GM23248 (cell line): ENCODE results near the gene MICOS13. TPM values are rescaled to one million over a fixed set of nuclear protein-coding genes. Genes with fewer than 3 reads are reported as not detected.

Source experiments
- DNase-seq: peaks from one replicate; pipeline ENCODE4 v3.0.0-alpha.2; 2015
- H2AFZ ChIP-seq: fragments of 200-600 bp; sonication (generic); 2 replicates; pipeline ENCODE4 v1.6.1; 2016; ENCODE audit warnings: antibody characterized with exemption
- H3F3A ChIP-seq: fragments of 200-600 bp; sonication (generic); 2 replicates; pipeline ENCODE4 v1.6.1; 2016; ENCODE audit warnings: mild to moderate bottlenecking, antibody characterized with exemption, mixed run types; ENCODE audit not compliant: insufficient read depth
- H3K27ac ChIP-seq: fragments of 200-600 bp; sonication (generic); 2 replicates; pipeline ENCODE4 v1.5.1; 2016; ENCODE audit warnings: mild to moderate bottlenecking
- H3K27me3 ChIP-seq: fragments of 200-600 bp; sonication (generic); replicated peaks from 2 replicates; pipeline ENCODE4 v1.6.1; 2016; ENCODE audit warnings: mild to moderate bottlenecking; ENCODE audit not compliant: insufficient read depth
- H3K36me3 ChIP-seq: fragments of 200-600 bp; sonication (generic); 2 replicates; pipeline ENCODE4 v1.6.1; 2016; ENCODE audit warnings: low read depth, mild to moderate bottlenecking
- H3K4me1 ChIP-seq: fragments of 200-600 bp; sonication (generic); 2 replicates; pipeline ENCODE4 v1.6.1; 2016; ENCODE audit warnings: mild to moderate bottlenecking; ENCODE audit not compliant: insufficient read depth
- H3K4me2 ChIP-seq: fragments of 200-600 bp; sonication (generic); one replicate; pipeline ENCODE4 v1.6.1; 2016; ENCODE audit warnings: mild to moderate bottlenecking; ENCODE audit not compliant: unreplicated experiment
- H3K4me3 ChIP-seq: fragments of 200-600 bp; sonication (generic); 2 replicates; pipeline ENCODE4 v1.5.1; 2016; ENCODE audit warnings: mild to moderate bottlenecking
- H3K79me2 ChIP-seq: fragments of 200-600 bp; sonication (generic); 2 replicates; pipeline ENCODE4 v1.6.1; 2016; ENCODE audit warnings: mild to moderate bottlenecking; ENCODE audit not compliant: insufficient read depth
- H3K9ac ChIP-seq: fragments of 200-600 bp; sonication (generic); 2 replicates; pipeline ENCODE4 v1.6.1; 2016; ENCODE audit warnings: mild to moderate bottlenecking
- H3K9me2 ChIP-seq: fragments of 200-600 bp; sonication (generic); 2 replicates; pipeline ENCODE4 v1.6.1; 2016; ENCODE audit warnings: mixed run types, mild to moderate bottlenecking, moderate library complexity; ENCODE audit not compliant: insufficient read depth
- H3K9me3 ChIP-seq: fragments of 200-600 bp; sonication (generic); one replicate; pipeline ENCODE4 v1.6.1; 2017; ENCODE audit warnings: low read depth
- H4K20me1 ChIP-seq: fragments of 200-600 bp; sonication (generic); 2 replicates; pipeline ENCODE4 v1.6.0; 2016; ENCODE audit not compliant: insufficient read depth
- EZH2 ChIP-seq: fragments of 200-600 bp; sonication (generic); IDR thresholded peaks from 2 replicates; pipeline ENCODE4 v1.6.1; 2018; ENCODE audit warnings: antibody characterized with exemption, mild to moderate bottlenecking; ENCODE audit not compliant: insufficient read depth, poor library complexity, severe bottlenecking
- EZH2phosphoT487 ChIP-seq: fragments of 200-600 bp; sonication (generic); IDR thresholded peaks from 2 replicates; pipeline ENCODE4 v1.6.1; 2018; ENCODE audit warnings: antibody characterized with exemption, moderate library complexity, mild to moderate bottlenecking, low read depth; ENCODE audit not compliant: insufficient read depth
- WGBS, 2 experiments: methylation state at CpG; one replicate each; pipeline ENCODE4 v1.1.6; 2015 to 2017; ENCODE audit warnings: low lambda C conversion rate in 2 of 2, low coverage in 1 of 2; ENCODE audit errors: missing lambda C conversion rate in 2 of 2; 5-methylcytosine and 5-hydroxymethylcytosine counted together
- in situ Hi-C: fragments of 300-500 bp; cut with MboI; formaldehyde crosslinking; loops from 2 replicates; pipeline ENCODE4 v1.15.0; 2020
- polyA plus RNA-seq: library from polyadenylated mRNA; unstranded; fragments of >200 nt; fragmentation: Nextera tagmentation; extraction: Ambion mirVana; gene quantifications from 2 replicates; pipeline ENCODE4 v1.2.1, GENCODE V29; 2016
- total RNA-seq: library from RNA; depleted of rRNA; stranded (reverse); fragments of >200 nt; shearing (Covaris generic); gene quantifications from 2 replicates; pipeline ENCODE4 v1.2.3, GENCODE V29; 2014

Gene MICOS13
- total and polyA plus RNA-seq, 2 experiments from 2014 or later: 44.5 to 147 TPM

DNA sequence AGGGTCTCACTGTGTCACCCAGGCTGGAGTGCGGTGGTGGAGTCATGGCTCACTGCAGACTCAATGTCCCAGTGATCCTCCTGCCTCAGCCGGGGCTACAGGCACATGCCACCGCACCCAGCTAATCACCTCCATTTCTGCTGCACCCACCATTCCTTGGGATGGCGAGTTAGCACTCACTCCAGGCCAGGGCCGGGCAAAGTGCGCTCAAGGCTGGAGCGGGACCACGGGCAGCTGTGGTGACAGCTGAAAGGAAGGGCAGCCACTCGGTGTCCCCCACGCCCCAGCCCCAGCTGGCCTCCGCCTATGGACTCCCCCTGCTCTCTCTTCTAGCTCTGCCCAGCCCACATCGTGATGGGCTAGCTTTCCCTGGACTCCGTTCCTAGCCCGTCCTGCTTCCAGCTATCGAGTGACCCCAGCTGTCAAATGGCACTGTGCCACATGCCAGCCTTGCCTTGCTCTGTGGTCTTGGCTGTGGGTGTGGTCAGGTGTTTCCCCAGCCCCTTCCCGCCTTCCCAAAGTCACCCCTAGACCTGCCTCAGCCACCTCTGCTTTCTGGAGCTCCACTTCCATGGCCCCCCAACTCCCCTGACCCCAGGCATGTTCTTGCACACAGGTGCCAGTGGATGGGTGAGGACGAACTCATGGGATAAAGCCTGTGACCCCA is 4.1 kb downstream of the MICOS13 start:
- Histone ChIP-seq H4K20me1 (no peaks in the 10 kb centered on the region), H3K4me3 (no peak overlapping the region), H3K9me2 (no peaks in the 10 kb centered on the region), H2AFZ (no peak overlapping the region), H3K9me3 (no peaks in the 10 kb centered on the region), H3K4me1 (no peaks in the 10 kb centered on the region), H3K36me3 (no peaks in the 10 kb centered on the region), H3K79me2 (peaks cover 15% of the 10 kb centered on the region), H3K4me2 (no peak overlapping the region), H3K27ac (no peak overlapping the region), H3K27me3 (no peaks in the 10 kb centered on the region), H3K9ac (no peak overlapping the region), H3F3A (0 out of 2 replicates have a peak, but pooled peaks cover 7% of the 10 kb centered on the region)
- DNase-seq: no peak
- in situ Hi-C loops: no loop called here
- no peak for TF ChIP-seq EZH2phosphoT487
- 67 to 69% methylated on average over 17 of the region's 17 CpGs for WGBS, 2 experiments

DNA sequence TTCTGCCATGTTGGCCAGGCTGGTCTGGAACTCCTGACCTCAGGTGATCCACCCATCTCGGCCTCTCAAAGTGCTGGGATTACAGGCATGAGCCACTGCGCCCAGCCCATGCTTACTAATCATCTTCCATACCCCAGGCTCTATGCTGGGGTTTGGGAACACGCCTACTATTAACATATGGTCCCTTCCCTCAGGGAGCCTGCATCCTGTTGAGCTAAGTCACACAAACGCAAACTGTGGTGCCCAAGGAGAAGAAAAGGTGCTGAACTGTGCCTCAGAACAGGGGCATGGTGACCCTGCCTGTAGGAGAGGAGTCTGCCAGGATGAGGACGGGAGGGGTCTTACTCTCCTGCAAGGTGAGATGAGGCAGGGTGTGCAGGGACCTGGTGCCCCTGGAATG is 5.6 kb downstream of the MICOS13 start:
- Histone ChIP-seq H3K9ac (no peak overlapping the region), H3K79me2 (peaks cover 10% of the 10 kb centered on the region), H3K36me3 (no peaks in the 10 kb centered on the region), H3K27ac (no peak overlapping the region), H3F3A (0 out of 2 replicates have a peak, but pooled peaks cover 7% of the 10 kb centered on the region), H3K9me3 (no peaks in the 10 kb centered on the region), H3K4me3 (no peak overlapping the region), H3K9me2 (no peaks in the 10 kb centered on the region), H3K4me1 (no peaks in the 10 kb centered on the region), H3K4me2 (no peak overlapping the region), H3K27me3 (no peaks in the 10 kb centered on the region), H4K20me1 (no peaks in the 10 kb centered on the region), H2AFZ (no peak overlapping the region)
- DNase-seq: no peak
- TF ChIP-seq EZH2 (no peak), EZH2phosphoT487 (no peak)
- in situ Hi-C loops: no loop called here
- 66 to 69% methylated on average over 5 of the region's 5 CpGs for WGBS, 2 experiments

DNA sequence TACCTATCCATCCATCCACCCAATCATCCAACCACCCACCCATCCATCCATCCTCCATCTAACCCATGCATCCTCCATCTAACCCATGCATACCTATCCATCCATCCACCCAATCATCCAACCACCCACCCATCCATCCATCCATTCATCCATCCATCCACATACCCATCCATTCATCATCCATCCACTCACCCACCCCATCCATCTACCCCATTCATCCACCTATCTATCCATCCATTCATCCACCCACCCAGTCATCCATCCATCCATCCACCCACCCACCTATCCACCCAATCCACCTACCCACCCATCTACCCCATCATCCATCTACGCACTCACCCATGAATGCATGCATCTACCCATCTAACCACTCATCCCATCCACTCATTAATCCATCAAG is 6.6 kb downstream of the MICOS13 start:
- Histone ChIP-seq H3K4me2 (no peak overlapping the region), H3K27ac (no peak overlapping the region), H2AFZ (no peak overlapping the region), H3K27me3 (no peaks in the 10 kb centered on the region), H3K9me2 (no peaks in the 10 kb centered on the region), H3F3A (0 out of 2 replicates have a peak, but pooled peaks cover 7% of the 10 kb centered on the region), H4K20me1 (no peaks in the 10 kb centered on the region), H3K9ac (no peak overlapping the region), H3K9me3 (no peaks in the 10 kb centered on the region), H3K79me2 (peaks cover under 1% of the 10 kb centered on the region), H3K4me1 (no peaks in the 10 kb centered on the region), H3K36me3 (peaks cover 4% of the 10 kb centered on the region; the same call in 1 of the 2 replicates), H3K4me3 (no peak overlapping the region)
- WGBS, 2 experiments: 100% methylated on average over 1 of the region's 1 CpG
- TF ChIP-seq EZH2 (no peak), EZH2phosphoT487 (no peak)
- in situ Hi-C loops: no loop called here
- no peak for DNase-seq

DNA sequence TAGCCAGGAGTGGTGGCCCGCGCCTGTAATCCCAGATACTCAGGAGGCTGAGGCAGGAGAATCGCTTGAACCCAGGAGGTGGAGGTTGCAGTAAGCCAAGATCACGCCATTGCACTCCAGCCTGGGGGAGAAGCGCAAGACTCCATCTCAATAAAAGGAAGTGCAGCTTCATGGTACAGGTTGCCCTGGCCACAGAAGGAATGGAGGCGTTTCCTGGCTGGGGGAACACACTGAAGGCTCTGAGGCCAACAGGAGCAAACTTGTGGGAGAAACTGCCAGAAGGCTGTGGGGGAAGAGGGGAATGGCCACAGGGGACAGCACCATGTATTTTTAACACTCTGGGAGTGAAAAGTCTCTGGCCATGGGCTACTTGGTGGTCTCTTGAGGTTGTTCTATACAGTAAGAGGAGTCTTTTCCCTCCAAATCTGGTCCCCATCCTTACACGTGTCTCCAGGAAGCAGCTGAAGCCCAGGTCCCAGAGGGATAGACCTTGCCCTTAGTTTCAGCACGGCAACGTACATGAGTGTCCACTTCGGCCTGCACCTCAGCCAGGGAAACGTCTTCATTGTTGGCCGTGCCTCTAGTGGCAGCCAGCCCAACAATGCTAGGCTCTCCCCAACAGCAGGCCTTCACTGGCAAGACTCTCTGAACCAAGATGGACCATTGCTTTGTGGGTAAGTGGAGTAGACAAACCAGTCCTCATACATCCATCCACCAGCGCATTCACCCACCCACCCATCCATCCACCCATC is 7.4 kb downstream of the MICOS13 start:
- Histone ChIP-seq H3K27ac (no peak overlapping the region), H3K9me3 (no peaks in the 10 kb centered on the region), H3K4me1 (no peaks in the 10 kb centered on the region), H3K9me2 (no peaks in the 10 kb centered on the region), H2AFZ (no peak overlapping the region), H3K36me3 (peaks cover 8% of the 10 kb centered on the region; the same call in 1 of the 2 replicates), H3K27me3 (no peaks in the 10 kb centered on the region), H3K4me3 (no peak overlapping the region), H3K9ac (no peak overlapping the region), H4K20me1 (no peaks in the 10 kb centered on the region), H3K4me2 (no peak overlapping the region), H3K79me2 (no peaks in the 10 kb centered on the region), H3F3A (0 out of 2 replicates have a peak, but pooled peaks cover 7% of the 10 kb centered on the region)
- in situ Hi-C loops: no loop called here
- TF ChIP-seq EZH2phosphoT487 (no peak), EZH2 (no peak)
- 91 to 92% methylated on average over 12 to 13 of the region's 13 CpGs for WGBS, 2 experiments
- no peak for DNase-seq
